Fibroblast of the aortic adventitia (primary cell): ENCODE data around the gene ZNF124. TPM values are rescaled to one million over a fixed set of nuclear protein-coding genes. Genes with fewer than 3 reads are reported as not detected.

Experiments
- DNase-seq: peaks from one replicate; pipeline ENCODE4 v3.0.0-alpha.2; 2010; ENCODE audit warnings: low read depth
- H3K4me3 ChIP-seq: 2 replicates; pipeline ENCODE4 v1.5.1; 2011; ENCODE audit warnings: low read depth, mild to moderate bottlenecking, control low read depth, low read length, moderate library complexity
- CTCF ChIP-seq: IDR thresholded peaks from 2 replicates; pipeline ENCODE4 v1.5.1; 2011; ENCODE audit warnings: mild to moderate bottlenecking, low read length, control low read depth, inconsistent platforms; ENCODE audit not compliant: insufficient read depth
- small RNA-seq: library from RNA; depleted of rRNA; stranded (forward); fragments of <200 nt; gene quantifications from one replicate; pipeline ENCODE3, GENCODE V24; 2012
- total RNA-seq: library from RNA; depleted of rRNA; stranded (reverse); fragments of >200 nt; gene quantifications from 2 replicates; pipeline ENCODE4 v1.2.3, GENCODE V29; 2012; ENCODE audit warnings: low replicate concordance

Gene ZNF124
- total RNA-seq, 1 donor = 22.7 TPM

- DNase-seq = no peak
- no peak for TF ChIP-seq CTCF
- no peak overlapping the region for H3K4me3 ChIP-seq
Measured at GRCh38 chr1:247105966-247106365, 65.9 kb downstream of the ZNF124 start.

Small RNA genes within 50 kb of the gene (small RNA-seq; reads per million reads assigned to genes)
- gene AL390728.3 (not detected), gene RNA5SP82 (not detected)

Other genes with a start within 250 kb of the ZNF124 start
- 26.5 and 38.7 TPM in 2 replicates for gene AHCTF1, start 240.1 kb downstream of the ZNF124 start, total RNA-seq
- gene ZNF695, start 164.0 kb downstream of the ZNF124 start, total RNA-seq = 0.82 and 1.4 TPM in 2 replicates
- gene ZNF670, start 93.2 kb downstream of the ZNF124 start, total RNA-seq = 2.0 and 3.6 TPM in 2 replicates
- 7.4 and 9.4 TPM in 2 replicates for gene ZNF669, start 67.7 kb downstream of the ZNF124 start, total RNA-seq
- not detected in 2 replicates for gene VN1R5, start 84.1 kb upstream of the ZNF124 start, total RNA-seq
- gene ZNF496, start 159.8 kb upstream of the ZNF124 start, total RNA-seq = 21.3 and 60.7 TPM in 2 replicates
- gene NLRP3, start 244.2 kb upstream of the ZNF124 start, total RNA-seq = under 0.01 TPM in 1 of 2 replicates, not detected in the other